KMS-11 (cell line): ENCODE measurements around the gene MYO9A.

Source experiments
- H2AFZ ChIP-seq: fragments of 200-600 bp; sonication (generic); 2 replicates; pipeline ENCODE4 v1.6.1; 2016; ENCODE audit warnings: antibody characterized with exemption, mixed run types, low read depth
- H3K27ac ChIP-seq: fragments of 200-600 bp; sonication (generic); 2 replicates; pipeline ENCODE4 v1.6.1; 2016; ENCODE audit warnings: mild to moderate bottlenecking, mixed run types
- H3K27me3 ChIP-seq: fragments of 200-600 bp; sonication (generic); 2 replicates; pipeline ENCODE4 v1.6.1; 2017; ENCODE audit warnings: mild to moderate bottlenecking, low read depth, mixed run types, moderate library complexity; ENCODE audit not compliant: insufficient read depth
- H3K36me3 ChIP-seq: fragments of 200-600 bp; sonication (generic); 2 replicates; pipeline ENCODE4 v1.6.1; 2017; ENCODE audit warnings: mild to moderate bottlenecking, mixed run types; ENCODE audit not compliant: insufficient read depth
- H3K4me1 ChIP-seq: fragments of 200-600 bp; sonication (generic); 2 replicates; pipeline ENCODE4 v1.6.1; 2016; ENCODE audit warnings: mild to moderate bottlenecking, low read depth, mixed run types; ENCODE audit not compliant: poor library complexity, severe bottlenecking
- H3K4me2 ChIP-seq: fragments of 200-600 bp; sonication (generic); 2 replicates; pipeline ENCODE4 v1.7.0; 2016; ENCODE audit warnings: mild to moderate bottlenecking, mixed run types
- H3K4me3 ChIP-seq: fragments of 200-600 bp; sonication (generic); IDR thresholded peaks from 2 replicates; pipeline ENCODE4 v1.6.1; 2017; ENCODE audit warnings: low read depth, low read length, mixed read lengths; ENCODE audit not compliant: insufficient read depth
- H3K79me2 ChIP-seq: fragments of 200-600 bp; sonication (generic); 2 replicates; pipeline ENCODE4 v1.6.1; 2016; ENCODE audit warnings: low read depth, mixed run types; ENCODE audit not compliant: insufficient read depth
- H3K9ac ChIP-seq: fragments of 200-600 bp; sonication (generic); 2 replicates; pipeline ENCODE4 v1.6.1; 2016; ENCODE audit warnings: mild to moderate bottlenecking, mixed run types
- H4K20me1 ChIP-seq: fragments of 200-600 bp; sonication (generic); 2 replicates; pipeline ENCODE4 v1.6.1; 2016; ENCODE audit warnings: mild to moderate bottlenecking, mixed run types; ENCODE audit not compliant: insufficient read depth
- TF ChIP-seq, protein P1 (sequence below): fragments of 200-600 bp; sonication (generic); conservative IDR thresholded peaks from 2 replicates; pipeline ENCODE4 v1.6.1; 2017; ENCODE audit warnings: low read depth, mild to moderate bottlenecking, antibody characterized with exemption, low read length, moderate library complexity, mixed read lengths

Gene MYO9A

DNA sequence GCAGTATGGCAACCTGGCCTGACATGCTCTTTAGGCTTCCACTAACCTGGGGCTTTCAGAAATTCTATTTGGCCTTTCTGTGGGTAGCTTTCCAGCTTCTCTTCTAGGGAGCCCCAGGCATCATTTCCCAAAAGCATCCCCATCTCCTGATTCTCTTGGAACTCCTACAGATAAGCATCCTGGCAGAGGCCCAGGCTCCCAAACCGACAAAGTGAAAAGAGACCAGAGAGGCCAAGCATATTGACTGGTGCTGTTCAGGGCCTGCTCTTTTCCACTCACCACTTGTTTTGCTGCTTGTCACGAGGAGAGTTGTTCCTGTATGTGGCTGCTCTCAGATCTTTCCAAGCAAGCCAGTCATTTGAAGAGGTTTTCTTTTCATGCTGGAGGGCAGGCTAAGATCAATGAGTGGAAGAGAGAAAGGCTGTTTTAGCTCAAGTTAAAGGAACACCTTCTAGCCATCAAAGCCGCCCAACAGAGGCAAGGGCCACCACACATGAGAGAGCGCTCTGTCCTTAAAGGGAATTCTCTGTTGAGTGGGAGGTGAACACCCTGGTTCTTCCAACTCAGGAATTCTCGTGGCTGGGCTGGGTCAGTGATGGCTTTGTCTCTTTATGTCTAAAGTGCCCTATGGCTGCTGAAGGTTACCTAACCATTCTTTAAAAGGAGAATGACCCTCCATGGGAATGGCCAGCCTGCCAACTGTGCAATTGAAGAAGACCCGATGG is 338.7 kb downstream of the MYO9A start:
- Histone ChIP-seq H3K79me2 (no peaks in the 10 kb centered on the region), H3K4me1 (peaks cover 4% of the 10 kb centered on the region), H4K20me1 (no peaks in the 10 kb centered on the region), H3K9ac (no peak overlapping the region), H3K27me3 (no peaks in the 10 kb centered on the region), H3K36me3 (no peaks in the 10 kb centered on the region), H3K4me3 (no peak overlapping the region), H2AFZ (no peak overlapping the region), H3K4me2 (no peak overlapping the region), H3K27ac (no peak overlapping the region)
- TF ChIP-seq, protein P1, sequence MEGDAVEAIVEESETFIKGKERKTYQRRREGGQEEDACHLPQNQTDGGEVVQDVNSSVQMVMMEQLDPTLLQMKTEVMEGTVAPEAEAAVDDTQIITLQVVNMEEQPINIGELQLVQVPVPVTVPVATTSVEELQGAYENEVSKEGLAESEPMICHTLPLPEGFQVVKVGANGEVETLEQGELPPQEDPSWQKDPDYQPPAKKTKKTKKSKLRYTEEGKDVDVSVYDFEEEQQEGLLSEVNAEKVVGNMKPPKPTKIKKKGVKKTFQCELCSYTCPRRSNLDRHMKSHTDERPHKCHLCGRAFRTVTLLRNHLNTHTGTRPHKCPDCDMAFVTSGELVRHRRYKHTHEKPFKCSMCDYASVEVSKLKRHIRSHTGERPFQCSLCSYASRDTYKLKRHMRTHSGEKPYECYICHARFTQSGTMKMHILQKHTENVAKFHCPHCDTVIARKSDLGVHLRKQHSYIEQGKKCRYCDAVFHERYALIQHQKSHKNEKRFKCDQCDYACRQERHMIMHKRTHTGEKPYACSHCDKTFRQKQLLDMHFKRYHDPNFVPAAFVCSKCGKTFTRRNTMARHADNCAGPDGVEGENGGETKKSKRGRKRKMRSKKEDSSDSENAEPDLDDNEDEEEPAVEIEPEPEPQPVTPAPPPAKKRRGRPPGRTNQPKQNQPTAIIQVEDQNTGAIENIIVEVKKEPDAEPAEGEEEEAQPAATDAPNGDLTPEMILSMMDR, result no peak

DNA sequence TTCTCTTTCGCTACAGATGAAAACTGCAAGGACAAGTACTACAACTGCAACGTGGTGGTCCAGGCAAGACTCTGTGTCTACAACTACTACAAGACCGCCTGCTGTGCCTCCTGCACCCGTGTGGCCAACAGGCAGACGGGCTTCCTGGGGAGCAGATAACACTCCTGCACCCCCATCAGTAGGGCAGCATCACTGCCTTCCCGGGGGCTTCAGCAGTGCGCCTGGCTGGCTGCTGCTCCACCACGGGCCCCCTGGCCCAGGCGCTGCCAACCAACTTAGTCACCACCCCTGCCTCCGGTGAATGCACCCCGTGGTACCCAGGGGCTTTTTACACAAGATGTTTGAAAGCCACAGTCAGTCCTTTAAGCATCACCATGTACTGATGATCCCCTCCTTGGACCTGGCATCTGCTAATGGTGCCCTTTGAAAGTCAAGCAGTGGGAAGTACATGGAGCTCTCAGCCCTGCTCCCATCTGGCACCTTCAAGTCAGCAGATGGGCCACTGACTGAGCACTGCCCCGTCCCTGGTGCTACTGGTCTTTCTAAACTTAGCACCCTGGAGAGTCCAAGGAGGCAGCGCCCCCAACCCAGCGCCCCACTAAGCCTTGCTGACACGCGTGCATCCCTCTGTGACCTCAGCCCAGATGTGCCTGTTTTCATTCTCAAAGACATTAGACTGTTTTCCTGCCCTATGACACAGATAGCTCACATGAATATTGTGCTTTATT is 340.6 kb downstream of the MYO9A start:
- Histone ChIP-seq H3K4me2 (no peak overlapping the region), H2AFZ (no peak overlapping the region), H3K4me3 (no peak overlapping the region), H3K36me3 (no peaks in the 10 kb centered on the region), H3K27ac (no peak overlapping the region), H3K9ac (no peak overlapping the region), H3K4me1 (peaks cover 4% of the 10 kb centered on the region), H4K20me1 (no peaks in the 10 kb centered on the region), H3K27me3 (no peaks in the 10 kb centered on the region), H3K79me2 (no peaks in the 10 kb centered on the region)
- TF ChIP-seq, protein P1, result no peak

DNA sequence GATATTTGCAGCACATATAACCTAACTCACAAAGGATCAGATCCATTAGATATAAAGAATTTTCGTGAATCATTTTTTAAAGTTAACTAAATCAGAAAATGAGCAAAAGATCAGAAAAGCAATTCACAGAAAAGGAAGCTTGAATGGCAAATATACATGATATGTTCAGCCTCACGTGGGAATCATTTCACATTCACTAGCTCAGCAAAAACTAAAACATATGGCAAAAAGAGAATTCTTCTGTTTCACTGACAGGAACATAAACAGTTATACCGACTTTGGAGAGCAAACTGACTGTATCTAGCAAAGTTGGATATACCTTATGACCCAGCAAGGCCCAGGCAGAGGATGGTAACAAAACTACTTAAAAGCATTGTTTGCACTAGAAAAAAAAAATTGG is 341.6 kb downstream of the MYO9A start:
- H3K9ac ChIP-seq, result no peak overlapping the region
- TF ChIP-seq, protein P1, result no peak

DNA sequence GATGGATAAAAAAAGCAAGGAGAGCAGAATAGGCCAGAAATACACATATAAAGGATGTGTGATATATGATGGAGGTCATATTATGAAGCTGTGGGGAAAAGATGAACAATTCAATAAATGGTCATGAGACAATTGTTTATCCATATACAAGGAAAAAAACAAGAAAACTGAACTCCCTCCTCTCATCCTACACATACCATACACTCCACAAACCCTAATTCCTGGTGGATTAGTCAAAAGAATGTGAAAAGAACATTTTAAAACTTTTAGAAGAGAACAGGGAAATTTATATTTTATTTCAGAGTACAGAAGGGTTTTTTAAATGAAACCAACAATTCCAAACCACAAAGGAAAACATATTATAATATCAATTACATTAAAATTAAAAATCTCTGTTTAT is 342.1 kb downstream of the MYO9A start:
- Histone ChIP-seq H3K27ac (no peak overlapping the region), H3K9ac (no peak overlapping the region), H3K27me3 (no peaks in the 10 kb centered on the region), H3K36me3 (no peaks in the 10 kb centered on the region), H3K4me2 (no peak overlapping the region), H3K4me3 (no peak overlapping the region), H3K79me2 (no peaks in the 10 kb centered on the region), H2AFZ (no peak overlapping the region), H4K20me1 (no peaks in the 10 kb centered on the region), H3K4me1 (peaks cover 4% of the 10 kb centered on the region)
- TF ChIP-seq, protein P1, result no peak

More for the DNA sequence above, 341.6 kb downstream of the MYO9A start:
- H3K79me2 ChIP-seq, result no peaks in the 10 kb centered on the region
- no peaks in the 10 kb centered on the region for H3K36me3 ChIP-seq
- no peaks in the 10 kb centered on the region for H4K20me1 ChIP-seq
- no peak overlapping the region for H3K27ac ChIP-seq
- H3K4me1 ChIP-seq, result peaks cover 4% of the 10 kb centered on the region
- H3K27me3 ChIP-seq, result no peaks in the 10 kb centered on the region
- no peak overlapping the region for H3K4me2 ChIP-seq
- no peak overlapping the region for H3K4me3 ChIP-seq
- H2AFZ ChIP-seq, result no peak overlapping the region
